Naive thymus-derived CD4-positive, alpha-beta T cell (primary cell): ENCODE measurements around the gene GRK4. TPM values are rescaled to one million over a fixed set of nuclear protein-coding genes. Genes with fewer than 3 reads are reported as not detected.
A peak's percentile ranks its signal among the peaks of the same experiment; 100 is the strongest.

Source experiments
- ATAC-seq: fragments of 150-1000 bp; cut with Tn5 transposase; 2 replicates; pipeline ENCODE4 v1.10.0; 2021; ENCODE audit warnings: mild to moderate bottlenecking, moderate library complexity
- CTCF ChIA-PET: fragments of 350-600 bp; sonication (Branson Sonifier 250); formaldehyde crosslinking; loops from one replicate; lab custom pipeline; 2021; ENCODE audit warnings: antibody characterized with exemption; lab: Charles Lee
- POLR2A ChIA-PET: fragments of 350-600 bp; sonication (Branson Sonifier 250); formaldehyde crosslinking; loops from one replicate; lab custom pipeline; 2021; ENCODE audit warnings: antibody characterized with exemption, inconsistent platforms; lab: Charles Lee
- DNase-seq, 9 donors: peaks; one replicate each; pipeline versions ENCODE4 v3.0.0 to v3.0.0-alpha.2; 2020 to 2022; ENCODE audit warnings: mixed read lengths in 1 of 9
- H3K27ac ChIP-seq: one replicate; pipeline ENCODE4 v1.7.0; 2013; ENCODE audit warnings: mild to moderate bottlenecking, low read depth, low read length, moderate library complexity
- H3K27me3 ChIP-seq, 2 donors: one replicate each; pipeline ENCODE4 v1.7.0; 2013; ENCODE audit warnings: low read length in 2 of 2, mild to moderate bottlenecking in 2 of 2, moderate library complexity in 2 of 2; ENCODE audit not compliant: control insufficient read depth in 2 of 2, insufficient read depth in 2 of 2
- H3K36me3 ChIP-seq, 3 experiments: 1 replicate in 2 of 3; 2 replicates in 1 of 3; pipeline ENCODE4 v1.7.0; 2013; ENCODE audit warnings: low read length in 3 of 3, mild to moderate bottlenecking in 3 of 3, moderate library complexity in 1 of 3; ENCODE audit not compliant: insufficient read depth in 3 of 3, control insufficient read depth in 2 of 3
- H3K4me1 ChIP-seq, 2 donors: one replicate each; pipeline ENCODE4 v1.7.0; 2013; ENCODE audit warnings: low read length in 2 of 2, mild to moderate bottlenecking in 2 of 2, moderate library complexity in 1 of 2; ENCODE audit not compliant: control insufficient read depth in 2 of 2, insufficient read depth in 2 of 2
- H3K4me3 ChIP-seq: 2 replicates; pipeline ENCODE4 v1.7.0; 2013; ENCODE audit warnings: mild to moderate bottlenecking, low read length
- H3K9me3 ChIP-seq, 3 experiments: 1 replicate in 2 of 3; 2 replicates in 1 of 3; pipeline ENCODE4 v1.7.0; 2013; ENCODE audit warnings: low read length in 3 of 3; ENCODE audit not compliant: control insufficient read depth in 2 of 3
- H3K27ac Mint-ChIP-seq, 9 donors: one replicate each; pipeline ENCODE4 v1.8.0; 2020 to 2022; ENCODE audit warnings: mixed read lengths in 9 of 9, mild to moderate bottlenecking in 8 of 9, moderate library complexity in 5 of 9, inconsistent platforms in 2 of 9
- H3K27me3 Mint-ChIP-seq, 5 donors: one replicate each; pipeline ENCODE4 v1.8.0; 2021 to 2022; ENCODE audit warnings: mixed read lengths in 5 of 5, mild to moderate bottlenecking in 1 of 5
- H3K36me3 Mint-ChIP-seq, 5 donors: one replicate each; pipeline ENCODE4 v1.8.0; 2020 to 2022; ENCODE audit warnings: mixed read lengths in 5 of 5, mild to moderate bottlenecking in 3 of 5, inconsistent platforms in 1 of 5
- H3K4me1 Mint-ChIP-seq, 7 donors: one replicate each; pipeline ENCODE4 v1.8.0; 2020 to 2022; ENCODE audit warnings: mixed read lengths in 7 of 7, mild to moderate bottlenecking in 3 of 7, inconsistent platforms in 1 of 7
- H3K4me3 Mint-ChIP-seq, 10 donors: one replicate each; pipeline ENCODE4 v1.8.0; 2020 to 2022; ENCODE audit warnings: mild to moderate bottlenecking in 10 of 10, mixed read lengths in 10 of 10, moderate library complexity in 6 of 10, inconsistent platforms in 2 of 10
- H3K9me3 Mint-ChIP-seq, 11 donors: one replicate each; pipeline ENCODE4 v1.8.0; 2020 to 2022; ENCODE audit warnings: mixed read lengths in 11 of 11, mild to moderate bottlenecking in 4 of 11, inconsistent platforms in 1 of 11, moderate library complexity in 1 of 11
- intact Hi-C, 2 donors: fragments of 100-400 bp; cut with micrococcal nuclease; formaldehyde crosslinking; loops; one replicate each; pipeline ENCODE4 v1.15.1; 2023
- polyA plus RNA-seq, 2 donors: library from polyadenylated mRNA; unstranded; fragments of 300-500 nt; fragmentation: Illumina TruSeq; gene quantifications; one replicate each; pipeline ENCODE4 v1.2.3, GENCODE V29; 2021
- total RNA-seq, 6 experiments: library from RNA in 5 of 6; stranded (reverse) in 5 of 6; gene quantifications; 1 replicate in 5 of 6; 2 replicates in 1 of 6; pipeline ENCODE4 v1.2.3 and lab custom pipeline; 2021 to 2026

GRK4 gene
- total and polyA plus RNA-seq, 7 experiments from 2014 or later, result 1.7 to 4.0 (median 2.1) TPM

DNA sequence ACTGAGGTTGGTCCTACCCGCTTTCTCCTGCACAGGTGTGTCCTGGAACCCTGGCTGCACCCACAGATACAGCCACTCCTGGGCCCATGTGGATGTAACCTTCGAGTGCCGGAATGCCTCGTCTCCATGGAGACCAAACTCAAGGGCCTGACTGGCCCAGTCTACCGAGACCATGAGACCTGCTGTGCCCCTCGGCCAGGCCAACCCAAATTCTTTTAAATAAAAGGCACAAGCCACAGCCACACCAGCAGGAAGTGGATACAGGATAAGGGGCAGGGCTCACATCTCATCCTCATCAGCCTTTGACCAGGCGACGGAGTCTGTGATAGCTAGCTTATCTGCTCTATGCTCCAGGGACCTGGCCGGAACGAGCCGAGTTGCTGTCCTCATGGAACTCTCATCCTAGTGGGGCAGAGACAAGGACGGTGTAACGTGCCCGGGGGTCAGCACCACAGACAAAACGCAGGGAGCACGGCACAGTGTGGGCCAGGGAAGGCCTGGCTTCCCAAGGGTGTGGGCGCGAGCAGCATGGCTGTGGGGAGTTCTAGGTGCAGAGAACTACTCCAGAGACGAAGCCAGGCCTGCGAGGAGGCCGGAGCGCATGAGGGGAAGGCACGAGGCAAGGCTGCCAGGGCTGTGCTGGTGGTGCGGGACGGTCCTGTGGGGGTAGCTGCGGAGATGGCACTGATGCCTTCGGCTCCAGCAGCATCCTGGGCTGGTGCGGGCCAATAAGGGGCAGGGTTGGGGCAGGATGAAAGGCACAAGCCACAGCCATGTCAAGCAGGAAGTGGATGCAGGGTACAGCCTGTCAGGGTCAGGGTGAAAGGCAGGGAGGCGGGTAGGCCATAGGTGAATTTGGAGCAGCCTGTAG lies 22.9 kb upstream of the GRK4 start:
- Mint-ChIP-seq H3K9me3 (peaks cover 0 to 1% (median 0%) of the 10 kb centered on the region in 11 donors), H3K4me3 (no peak overlapping the region), H3K27ac (peak overlapping the region in 1 of 9 donors; percentile 14), H3K27me3 (no peaks in the 10 kb centered on the region), H3K4me1 (peaks cover 6 to 29% (median 22%) of the 10 kb centered on the region in 7 donors), H3K36me3 (peaks cover 0 to 33% (median 14%) of the 10 kb centered on the region in 5 donors)
- H3K36me3 ChIP-seq, result peaks cover 10 to 81% (median 16%) of the 10 kb centered on the region in 3 experiments
- DNase-seq (peak in 1 of 9 donors; percentile 19), ATAC-seq (no peak)
- ChIA-PET POLR2A (interaction anchor here (1.2 kb wide), 1 partner anchor 18 kb away, joined by 3 read pairs; no protein-coding TSS in a partner anchor), CTCF (no interaction called here)
- H3K4me1 ChIP-seq, result peaks cover 10 to 41% of the 10 kb centered on the region in 2 donors
- no peaks in the 10 kb centered on the region for H3K9me3 ChIP-seq
- no peaks in the 10 kb centered on the region for H3K27me3 ChIP-seq
- H3K4me3 ChIP-seq, result no peak overlapping the region
- intact Hi-C loops, result no loop called here
- no peak overlapping the region for H3K27ac ChIP-seq

DNA sequence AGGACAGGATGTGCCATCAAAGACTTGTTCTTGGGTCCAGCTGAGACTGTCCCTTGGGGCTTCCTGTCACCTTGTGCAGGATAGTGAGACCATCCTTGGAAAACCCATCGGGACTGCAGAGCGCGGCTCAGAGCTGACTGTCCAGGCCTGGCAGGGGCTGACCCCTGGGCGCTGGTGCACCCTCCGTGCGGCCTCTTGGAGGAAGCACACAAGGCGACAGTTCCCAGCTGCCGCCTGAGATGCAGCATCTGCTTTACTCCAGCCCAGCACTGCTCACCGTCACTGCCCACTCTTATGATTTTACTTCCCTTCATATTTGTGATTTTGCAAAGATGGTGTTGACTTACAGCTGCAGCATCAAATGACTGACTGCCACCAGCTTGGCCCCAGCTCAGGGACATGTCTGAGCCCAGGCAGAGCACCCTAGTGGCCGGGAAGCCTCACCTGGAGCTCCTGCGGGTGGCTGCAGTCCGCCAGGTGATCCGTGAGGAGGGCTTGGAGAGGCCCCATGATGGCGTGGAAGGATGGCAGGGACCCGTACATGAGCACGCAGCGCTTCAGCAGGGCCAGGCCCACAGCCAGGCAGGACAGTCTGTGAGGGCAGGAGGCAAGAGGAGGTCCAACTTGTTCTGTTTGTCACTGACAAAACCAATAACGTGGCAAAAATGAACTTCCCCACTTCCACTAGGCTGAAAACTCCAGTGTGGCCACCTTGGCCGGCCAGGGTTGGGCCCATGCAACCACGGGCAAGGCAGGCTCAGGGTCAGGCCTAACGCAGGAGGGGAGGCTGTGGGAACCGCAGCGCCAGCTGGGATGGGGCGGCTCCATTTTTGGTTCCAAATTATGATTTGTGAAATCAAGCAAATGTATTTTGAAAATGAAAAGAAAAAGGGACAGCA lies 22.0 kb upstream of the GRK4 start:
- peaks cover 3 to 40% (median 18%) of the 10 kb centered on the region in 5 donors for H3K36me3 Mint-ChIP-seq

DNA sequence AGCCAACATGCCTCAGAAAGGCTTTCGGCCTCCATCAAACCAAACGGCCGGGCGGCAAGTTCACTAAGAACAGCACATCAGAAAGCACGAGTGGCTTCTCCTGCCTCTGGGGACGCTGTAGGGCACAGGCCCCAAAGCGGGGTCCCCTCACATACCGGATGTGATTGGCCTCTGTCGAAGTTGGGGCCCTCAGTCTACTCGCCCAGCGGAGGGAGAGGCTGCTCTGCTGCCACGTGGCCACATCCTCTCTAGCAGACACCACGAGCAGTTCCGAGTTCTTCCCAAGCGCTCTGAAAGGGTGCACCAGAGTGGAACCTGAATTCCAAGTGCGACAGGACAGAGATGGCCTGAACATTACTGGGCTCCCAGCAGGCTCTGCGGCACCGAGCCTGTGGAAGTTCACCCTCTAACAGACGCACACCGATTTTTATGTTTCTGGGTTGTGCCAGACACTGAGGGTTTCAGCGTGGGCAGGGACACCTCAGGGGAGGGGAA lies 21.3 kb upstream of the GRK4 start:
- CTCF ChIA-PET, result no interaction called here
- Histone ChIP-seq H3K4me3 (no peak overlapping the region), H3K9me3 (no peaks in the 10 kb centered on the region), H3K27me3 (no peaks in the 10 kb centered on the region), H3K36me3 (peaks cover 13 to 96% (median 24%) of the 10 kb centered on the region in 3 experiments), H3K27ac (no peak overlapping the region), H3K4me1 (peaks cover 0 to 28% of the 10 kb centered on the region in 2 donors)
- no peaks in the 10 kb centered on the region for H3K27me3 Mint-ChIP-seq
- H3K9me3 Mint-ChIP-seq, result peaks cover 0 to 1% (median 0%) of the 10 kb centered on the region in 11 donors
- ATAC-seq (peak; percentile 10), DNase-seq (no peak)
- intact Hi-C loops, result no loop called here
- POLR2A ChIA-PET, result interaction anchor here (1.9 kb wide), 1 partner anchor 21 kb away, joined by 6 read pairs; the partner anchor contains the start of genes GRK4 and NOP14
- H3K36me3 Mint-ChIP-seq, result peaks cover 8 to 37% (median 22%) of the 10 kb centered on the region in 5 donors
- peak overlapping the region in 1 of 9 donors; percentile 20 for H3K27ac Mint-ChIP-seq
- no peak overlapping the region for H3K4me3 Mint-ChIP-seq
- H3K4me1 Mint-ChIP-seq, result peaks cover 2 to 16% (median 7%) of the 10 kb centered on the region in 7 donors

More for the DNA sequence above, 22.0 kb upstream of the GRK4 start:
- no peaks in the 10 kb centered on the region for H3K9me3 ChIP-seq
- peaks cover 2 to 35% of the 10 kb centered on the region in 2 donors for H3K4me1 ChIP-seq
- no peaks in the 10 kb centered on the region for H3K27me3 Mint-ChIP-seq
- no peak for ATAC-seq
- DNase-seq, result peak in 1 of 9 donors; percentile 16
- peaks cover 9 to 23% (median 14%) of the 10 kb centered on the region in 7 donors for H3K4me1 Mint-ChIP-seq
- POLR2A ChIA-PET, result interaction anchor here (1.2 to 1.9 kb wide), 2 partner anchors 18 to 22 kb away, joined by 3 to 6 read pairs; partner anchors contain the start of genes GRK4 and NOP14
- intact Hi-C loops, result no loop called here
- H3K36me3 ChIP-seq, result peaks cover 13 to 89% (median 22%) of the 10 kb centered on the region in 3 experiments
- H3K9me3 Mint-ChIP-seq, result peaks cover 0 to 1% (median 0%) of the 10 kb centered on the region in 11 donors
- H3K27ac Mint-ChIP-seq, result peak overlapping the region in 1 of 9 donors; percentile 14
- no peak overlapping the region for H3K27ac ChIP-seq
- CTCF ChIA-PET, result no interaction called here
- no peak overlapping the region for H3K4me3 Mint-ChIP-seq
- H3K27me3 ChIP-seq, result no peaks in the 10 kb centered on the region
- no peak overlapping the region for H3K4me3 ChIP-seq

DNA sequence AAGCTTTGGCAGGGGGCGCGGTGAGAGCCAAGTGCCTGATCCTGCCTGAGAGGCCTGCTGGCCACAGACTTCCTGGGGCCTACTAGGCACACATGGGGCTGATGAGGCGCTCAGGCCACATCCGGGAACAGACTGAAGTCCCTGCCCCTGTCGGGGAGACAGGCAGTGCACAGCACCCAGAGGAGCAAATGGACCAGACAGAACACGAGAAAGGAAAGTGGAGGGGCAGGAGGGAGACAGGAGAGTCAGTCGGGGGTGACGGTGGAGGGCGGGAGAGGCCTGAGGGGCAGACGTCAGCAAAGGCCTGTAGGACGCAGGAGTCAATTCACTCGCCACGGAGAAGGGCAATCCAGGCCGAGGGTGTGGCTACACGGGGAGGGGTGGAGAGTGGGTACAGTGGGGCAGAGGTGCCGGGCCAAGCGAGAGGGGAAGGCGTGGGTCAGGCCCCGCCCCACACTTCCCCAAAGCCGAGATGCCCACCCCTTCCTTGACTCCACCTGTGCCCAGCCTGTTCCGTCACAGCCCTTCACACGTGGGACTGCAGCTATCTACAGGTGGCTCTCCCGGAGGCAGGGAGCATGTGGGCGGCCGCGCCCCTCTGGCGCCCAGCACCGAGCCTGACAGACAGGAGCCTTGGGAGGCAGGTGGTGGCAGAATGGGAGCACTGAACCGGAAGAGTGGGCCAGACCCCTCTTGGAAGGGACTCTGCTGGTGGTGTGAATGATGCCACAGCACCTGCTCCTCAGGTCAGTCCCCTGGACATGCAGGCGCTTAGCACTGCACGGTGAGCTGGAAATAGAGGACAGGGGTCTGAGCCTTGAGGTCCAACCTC lies 20.6 kb upstream of the GRK4 start:
- ATAC-seq, result peak; percentile 48
- no peak overlapping the region for H3K27ac ChIP-seq
- intact Hi-C loops, result no loop called here

DNA sequence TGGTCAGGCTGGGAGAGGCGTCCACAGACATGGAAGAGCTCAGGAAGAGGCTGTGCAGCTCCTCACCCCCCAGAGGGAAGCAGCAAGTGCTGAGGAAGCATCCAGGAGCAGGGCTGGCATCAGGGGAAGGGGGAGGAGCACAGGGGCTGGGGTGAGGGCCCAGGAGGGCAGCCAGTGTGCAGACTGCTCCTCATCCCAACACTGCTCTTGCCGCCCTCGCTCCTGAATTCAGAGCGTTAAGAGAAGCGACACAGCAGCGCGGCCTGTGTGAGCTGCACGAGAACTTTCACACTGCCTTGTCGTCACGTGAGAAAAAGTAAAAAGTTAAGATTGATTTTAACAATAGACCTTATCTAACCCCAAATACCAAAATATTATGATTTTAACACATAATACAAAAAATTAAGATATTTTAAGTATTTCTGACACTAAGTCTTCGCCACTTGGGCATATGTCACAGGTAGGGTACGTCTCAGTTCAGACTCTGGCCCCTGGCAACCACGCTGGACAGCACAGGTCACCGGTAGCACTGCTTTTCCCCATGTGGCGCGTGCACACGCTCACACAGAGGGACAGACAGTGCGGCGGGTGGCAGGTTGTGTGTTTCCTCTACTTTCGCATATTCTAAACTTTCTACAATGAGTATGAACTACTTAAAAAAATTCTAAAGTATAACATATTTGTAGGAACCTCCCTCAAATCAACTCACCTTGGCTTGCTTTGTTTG lies 19.8 kb upstream of the GRK4 start:
- Mint-ChIP-seq H3K27me3 (no peaks in the 10 kb centered on the region), H3K9me3 (peaks cover 0 to 1% (median 0%) of the 10 kb centered on the region in 11 donors), H3K4me3 (no peak overlapping the region), H3K36me3 (peaks cover 12 to 42% (median 27%) of the 10 kb centered on the region in 5 donors), H3K4me1 (peaks cover 0 to 16% (median 5%) of the 10 kb centered on the region in 7 donors), H3K27ac (peak overlapping the region in 3 of 9 donors; percentile 12 to 84 (median 28))
- ChIA-PET CTCF (interaction anchor here (0.6 kb wide), 1 partner anchor 219 kb away, joined by 3 read pairs; no protein-coding TSS in a partner anchor), POLR2A (interaction anchor here (0.8 to 1.9 kb wide), 6 partner anchors 8 to 1083 kb away, joined by 3 to 6 read pairs (median 4); partner anchors contain the start of genes GRK4 and NOP14)
- no peak overlapping the region for H3K4me3 ChIP-seq
- DNase-seq, result peak in 1 of 9 donors; percentile 18
- intact Hi-C loops, result no loop called here
- no peak overlapping the region for H3K27ac ChIP-seq
- H3K9me3 ChIP-seq, result no peaks in the 10 kb centered on the region
- peaks cover 19 to 98% (median 21%) of the 10 kb centered on the region in 3 experiments for H3K36me3 ChIP-seq
- no peaks in the 10 kb centered on the region for H3K27me3 ChIP-seq
- ATAC-seq, result no peak
- peaks cover 0 to 19% of the 10 kb centered on the region in 2 donors for H3K4me1 ChIP-seq

More for the DNA sequence above, 20.6 kb upstream of the GRK4 start:
- POLR2A ChIA-PET, result interaction anchor here (0.8 to 1.9 kb wide), 3 partner anchors 20 to 1082 kb away, joined by 3 to 6 read pairs (median 3); partner anchors contain the start of genes GRK4 and NOP14
- Histone ChIP-seq H3K27me3 (no peaks in the 10 kb centered on the region), H3K4me1 (peaks cover 0 to 21% of the 10 kb centered on the region in 2 donors), H3K4me3 (no peak overlapping the region), H3K36me3 (peaks cover 14 to 96% (median 24%) of the 10 kb centered on the region in 3 experiments), H3K9me3 (no peaks in the 10 kb centered on the region)
- no peaks in the 10 kb centered on the region for H3K27me3 Mint-ChIP-seq
- no peak for DNase-seq
- H3K4me1 Mint-ChIP-seq, result peaks cover 0 to 16% (median 5%) of the 10 kb centered on the region in 7 donors
- CTCF ChIA-PET, result no interaction called here
- H3K4me3 Mint-ChIP-seq, result no peak overlapping the region
- peaks cover 8 to 40% (median 22%) of the 10 kb centered on the region in 5 donors for H3K36me3 Mint-ChIP-seq
- peaks cover 0 to 1% (median 0%) of the 10 kb centered on the region in 11 donors for H3K9me3 Mint-ChIP-seq
- H3K27ac Mint-ChIP-seq, result peak overlapping the region in 2 of 9 donors; percentile 12 to 20
